GM21737 (cell line): ENCODE measurements around the gene GALNT13.
"Not testable (repeated sequence)": the region's sequence is repeated elsewhere in the genome, so short reads cannot be mapped to it uniquely, and the experiment has no call there.

Experiments used
- ATAC-seq: cut with Tn5 transposase; IDR thresholded peaks from one replicate; pipeline ENCODE4 v1.9.1; 2021; ENCODE audit warnings: mild to moderate bottlenecking, moderate library complexity; ENCODE audit not compliant: unreplicated experiment

The GALNT13 gene

DNA sequence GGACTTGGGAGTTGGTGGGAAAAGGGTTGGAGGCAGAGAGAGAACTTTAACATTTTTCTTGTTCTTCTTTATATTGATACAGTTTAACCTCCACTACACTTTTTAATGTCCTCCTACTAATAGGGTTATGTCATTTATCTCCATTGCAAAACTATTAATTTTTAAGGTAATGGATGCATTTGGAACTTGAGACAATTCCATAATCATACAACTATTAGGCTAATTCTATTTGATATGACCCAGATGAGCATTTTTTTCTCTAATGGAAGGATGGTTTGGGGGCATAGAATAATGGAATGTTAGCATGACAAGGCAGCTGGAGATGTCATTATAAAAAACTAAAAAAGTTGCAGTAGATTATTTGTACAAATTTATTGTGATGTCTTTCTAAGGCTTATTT is 587.6 kb downstream of the GALNT13 start:
- ATAC-seq, result no peak

- ATAC-seq, result no peak
Observed at GRCh38 chr2:154462634-154463033, 590.9 kb downstream of the GALNT13 start.

DNA sequence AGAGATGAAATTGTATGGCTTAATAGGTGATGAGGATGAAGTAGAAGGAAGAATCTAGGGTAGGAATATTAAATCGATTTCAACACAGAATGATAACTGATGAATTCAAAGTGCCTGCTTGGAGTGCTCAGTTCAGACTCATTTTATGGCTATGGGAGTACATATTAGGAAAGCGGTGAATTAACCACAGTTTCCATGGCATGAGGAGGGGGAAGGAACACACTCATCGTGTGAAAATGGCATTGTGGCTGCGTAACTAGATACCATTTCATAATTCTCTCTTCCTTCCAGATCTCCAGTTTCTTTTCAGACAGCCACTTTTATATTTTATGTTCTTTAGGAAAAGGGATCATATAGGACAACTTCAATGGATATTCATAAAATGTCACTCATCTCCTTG is 594.5 kb downstream of the GALNT13 start:
- no peak for ATAC-seq

DNA sequence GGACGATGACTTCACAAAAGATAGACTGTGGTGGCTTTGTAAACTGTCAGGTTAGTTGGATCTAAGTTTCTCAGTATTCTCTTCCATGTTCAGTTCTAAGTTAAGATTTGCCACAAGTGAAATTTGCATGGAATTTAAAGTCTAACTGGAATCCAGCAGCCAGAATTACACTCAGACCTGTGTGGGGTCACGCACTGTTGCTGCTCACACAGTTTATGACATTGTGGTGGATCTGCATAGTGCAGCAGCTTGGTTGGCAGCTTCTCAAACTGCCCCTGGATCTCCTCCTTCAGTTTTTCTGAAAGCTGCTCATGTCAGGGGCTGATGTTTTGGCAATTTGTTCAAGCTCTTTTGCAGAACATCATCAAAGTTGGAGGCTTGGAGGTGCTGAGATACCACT is 598.7 kb downstream of the GALNT13 start:
- ATAC-seq, result no peak

GRCh38 chr2:154471492-154471891 is 599.8 kb downstream of the GALNT13 start:
- ATAC-seq, result not testable (repeated sequence)

- ATAC-seq, result no peak
Observed at GRCh38 chr2:154477319-154477718, 605.6 kb downstream of the GALNT13 start.

DNA sequence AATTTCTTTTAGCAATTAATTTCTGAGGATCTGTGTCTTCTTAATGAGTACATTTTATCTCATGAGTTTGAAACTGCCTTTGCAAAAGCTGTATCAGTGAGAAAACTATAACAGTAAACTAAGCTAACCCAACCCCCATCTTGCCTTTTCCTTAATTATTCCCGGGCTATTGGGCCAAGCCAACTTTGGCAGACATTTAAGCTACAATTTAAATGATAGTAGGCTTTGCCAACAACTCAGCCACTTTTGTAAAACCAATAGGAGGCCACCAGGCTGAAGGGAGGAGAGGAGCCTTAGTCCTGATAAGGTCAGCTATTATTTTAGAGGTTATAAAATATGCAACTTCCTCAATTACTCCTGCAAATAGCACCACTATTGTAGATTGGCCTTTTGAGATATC is 608.8 kb downstream of the GALNT13 start:
- no peak for ATAC-seq

DNA sequence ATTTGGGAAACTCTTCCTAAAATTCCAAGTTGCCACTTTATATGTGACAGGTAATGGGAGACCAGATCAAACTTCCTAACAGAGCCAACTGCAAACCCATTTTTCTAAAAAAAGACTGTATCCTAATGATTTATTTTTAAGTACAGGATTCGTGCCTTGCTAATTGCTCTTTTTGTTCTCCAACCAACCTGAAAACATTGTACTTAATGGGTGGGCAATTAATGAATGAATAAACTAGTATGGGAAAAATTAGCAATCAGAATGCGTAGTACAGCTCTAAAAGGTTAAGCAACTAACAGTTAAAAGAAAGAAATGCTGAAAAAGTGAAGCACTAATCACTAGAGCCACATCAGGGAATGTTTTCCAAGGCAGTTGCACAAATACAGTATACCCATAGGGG is 609.6 kb downstream of the GALNT13 start:
- no peak for ATAC-seq

GRCh38 chr2:154484338-154485099 is 612.8 kb downstream of the GALNT13 start:
- no peak for ATAC-seq

- ATAC-seq, result no peak
Observed at GRCh38 chr2:154488801-154489200, 617.1 kb downstream of the GALNT13 start.

- no peak for ATAC-seq
Observed at GRCh38 chr2:154489266-154489858, 617.6 kb downstream of the GALNT13 start.

- ATAC-seq, result no peak
Observed at GRCh38 chr2:154490530-154490929, 618.8 kb downstream of the GALNT13 start.

DNA sequence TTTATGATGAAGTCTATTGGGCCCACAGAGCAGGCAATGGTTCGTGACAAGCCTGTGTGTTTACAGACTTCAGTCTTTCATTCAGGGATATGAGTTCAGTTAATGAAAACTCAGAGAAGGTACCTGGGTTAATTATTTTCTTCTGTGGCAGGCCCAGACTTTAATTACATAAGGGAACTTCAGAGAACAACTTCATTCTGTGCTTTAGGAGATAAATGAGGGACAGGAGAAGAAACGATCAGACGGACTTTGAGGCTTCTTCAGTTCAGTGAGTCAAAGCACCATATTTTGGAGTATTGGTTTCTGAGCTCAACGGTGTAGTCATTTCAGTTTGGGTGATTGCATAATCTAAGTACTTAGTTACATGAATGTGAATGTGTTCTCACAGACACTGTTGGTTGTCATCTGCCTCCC is 623.7 kb downstream of the GALNT13 start:
- ATAC-seq, result no peak

DNA sequence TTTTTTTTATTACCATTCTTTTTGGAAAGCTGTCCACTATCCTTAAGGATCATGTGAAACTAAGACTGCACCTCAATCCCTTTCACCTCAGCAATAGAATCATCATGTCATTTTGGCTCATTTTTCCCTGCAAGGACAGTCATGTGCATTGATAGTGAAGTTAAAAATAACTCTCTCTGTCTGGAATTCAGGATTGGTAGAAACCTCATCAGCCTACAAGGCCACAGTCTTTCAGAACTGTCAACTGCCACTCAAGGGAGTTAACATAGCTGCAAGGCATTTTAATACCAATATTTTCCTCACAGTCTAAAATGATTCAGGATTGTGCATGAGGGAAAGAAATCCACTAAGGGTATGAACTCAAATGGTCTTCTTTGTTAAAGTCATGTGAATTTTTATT is 625.3 kb downstream of the GALNT13 start:
- ATAC-seq, result no peak
